IMR-90 (cell line): ENCODE measurements around the gene ROCK2. TPM values are rescaled to one million over a fixed set of nuclear protein-coding genes. Genes with fewer than 3 reads are reported as not detected.

Source experiments
- ATAC-seq: fragments of 200-7000 bp; cut with Tn5 transposase; 2 replicates; pipeline ENCODE4 v1.9.1; 2020; ENCODE audit warnings: low read depth, mild to moderate bottlenecking, moderate library complexity
- BruUV-seq: library from RNA; stranded (reverse); fragments of 400-500 nt; replicated peaks from 2 replicates; lab custom pipeline; 2021; lab: Mats Ljungman, UMichigan
- CTCF ChIA-PET: fragments of 300-600 bp; formaldehyde crosslinking; extraction: SDS; loops from one replicate; lab custom pipeline; 2021; ENCODE audit warnings: antibody characterized with exemption; lab: Yijun Ruan, JAX
- POLR2A ChIA-PET: fragments of 300-600 bp; sonication (Branson Sonifier 250); formaldehyde crosslinking; loops from one replicate; lab custom pipeline; 2022; ENCODE audit warnings: antibody characterized with exemption; ENCODE audit not compliant: unreplicated experiment; lab: Charles Lee
- DNase-seq: peaks from one replicate; pipeline ENCODE4 v3.0.0; 2013
- H2AFZ ChIP-seq: replicated peaks from 2 replicates; pipeline ENCODE3; 2013; ENCODE audit warnings: low read length, mild to moderate bottlenecking; ENCODE audit not compliant: poor library complexity
- H2AK5ac ChIP-seq: 2 replicates; pipeline ENCODE4 v1.6.1; 2013; ENCODE audit warnings: low read depth, low read length, inconsistent platforms
- H2AK9ac ChIP-seq: replicated peaks from 2 replicates; pipeline ENCODE3; 2013; ENCODE audit warnings: mild to moderate bottlenecking, low read depth, low read length, moderate library complexity; ENCODE audit not compliant: poor library complexity
- H2BK120ac ChIP-seq: 2 replicates; pipeline ENCODE4 v1.6.1; 2013; ENCODE audit warnings: low read depth, low read length, inconsistent platforms
- H2BK15ac ChIP-seq: 3 replicates; pipeline ENCODE4 v1.6.1; 2013; ENCODE audit warnings: low read depth, low read length, inconsistent platforms
- H2BK20ac ChIP-seq: 2 replicates; pipeline ENCODE4 v1.6.1; 2013; ENCODE audit warnings: low read depth, mild to moderate bottlenecking, inconsistent platforms, low read length, moderate library complexity
- H2BK5ac ChIP-seq: 2 replicates; pipeline ENCODE4 v1.6.1; 2013; ENCODE audit warnings: mild to moderate bottlenecking, low read depth, low read length, inconsistent platforms; ENCODE audit not compliant: poor library complexity, severe bottlenecking
- H3K14ac ChIP-seq: replicated peaks from 2 replicates; pipeline ENCODE4 v1.6.1; 2013; ENCODE audit warnings: low read depth, low read length, inconsistent platforms
- H3K18ac ChIP-seq: 2 replicates; pipeline ENCODE4 v1.6.1; 2013; ENCODE audit warnings: low read depth, low read length, control low read depth
- H3K23ac ChIP-seq: 2 replicates; pipeline ENCODE4 v1.6.1; 2013; ENCODE audit warnings: low read depth, low read length, inconsistent platforms
- H3K27ac ChIP-seq: 2 replicates; pipeline ENCODE4 v1.5.1; 2013; ENCODE audit warnings: mild to moderate bottlenecking, control low read depth, low read length; ENCODE audit not compliant: insufficient read depth
- H3K27me3 ChIP-seq: 2 replicates; pipeline ENCODE4 v1.6.1; 2013; ENCODE audit warnings: low read length; ENCODE audit not compliant: control insufficient read depth, insufficient read depth
- H3K36me3 ChIP-seq: 2 replicates; pipeline ENCODE4 v1.6.1; 2013; ENCODE audit warnings: low read length, mixed read lengths; ENCODE audit not compliant: control insufficient read depth, insufficient read depth
- H3K4ac ChIP-seq: 2 replicates; pipeline ENCODE4 v1.6.1; 2013; ENCODE audit warnings: low read depth, low read length, inconsistent platforms
- H3K4me1 ChIP-seq: 2 replicates; pipeline ENCODE4 v1.6.1; 2013; ENCODE audit warnings: low read length, mixed read lengths; ENCODE audit not compliant: control insufficient read depth, insufficient read depth
- H3K4me2 ChIP-seq: 2 replicates; pipeline ENCODE4 v1.6.1; 2013; ENCODE audit warnings: low read depth, mild to moderate bottlenecking, control low read depth, low read length, moderate library complexity
- H3K4me3 ChIP-seq: 2 replicates; pipeline ENCODE4 v1.5.1; 2013; ENCODE audit warnings: low read depth, mild to moderate bottlenecking, control low read depth, low read length, moderate library complexity; ENCODE audit not compliant: insufficient read depth
- H3K56ac ChIP-seq: 2 replicates; pipeline ENCODE4 v1.6.1; 2013; ENCODE audit warnings: low read length, inconsistent platforms; ENCODE audit not compliant: insufficient read depth; ENCODE audit errors: extremely low read depth
- H3K79me1 ChIP-seq, 2 experiments: 2 replicates each; pipeline ENCODE4 v1.6.1; 2013; ENCODE audit warnings: low read length in 2 of 2, inconsistent platforms in 1 of 2, low read depth in 1 of 2
- H3K9ac ChIP-seq: 2 replicates; pipeline ENCODE4 v1.6.1; 2013; ENCODE audit warnings: low read depth, low read length, control low read depth
- H3K9me1 ChIP-seq: 2 replicates; pipeline ENCODE4 v1.6.1; 2013; ENCODE audit warnings: low read length, inconsistent platforms; ENCODE audit not compliant: insufficient read depth
- H3K9me3 ChIP-seq: 2 replicates; pipeline ENCODE4 v1.6.1; 2013; ENCODE audit warnings: low read length; ENCODE audit not compliant: control insufficient read depth, insufficient read depth
- H4K20me1 ChIP-seq: 2 replicates; pipeline ENCODE4 v1.6.1; 2013; ENCODE audit warnings: low read length, inconsistent platforms; ENCODE audit not compliant: insufficient read depth
- H4K5ac ChIP-seq: 2 replicates; pipeline ENCODE4 v1.6.1; 2013; ENCODE audit warnings: mild to moderate bottlenecking, low read depth, low read length, control low read depth
- H4K8ac ChIP-seq, 2 experiments: 2 replicates each; pipeline ENCODE4 v1.6.1; 2013; ENCODE audit warnings: low read depth in 2 of 2, low read length in 2 of 2, control low read depth in 1 of 2, inconsistent platforms in 1 of 2
- H4K91ac ChIP-seq: 2 replicates; pipeline ENCODE4 v1.6.1; 2013; ENCODE audit warnings: low read depth, low read length, inconsistent platforms; ENCODE audit not compliant: insufficient read depth
- BHLHE40 ChIP-seq: fragments of 150-350 bp; IDR thresholded peaks from 2 replicates; pipeline ENCODE4 v1.6.1; 2016; ENCODE audit warnings: mild to moderate bottlenecking, low read depth, low read length
- CEBPB ChIP-seq: IDR thresholded peaks from 2 replicates; pipeline ENCODE4 v1.6.1; 2012; ENCODE audit warnings: low read depth, low read length, improper control_type of control experiment
- CHD1 ChIP-seq: IDR thresholded peaks from 2 replicates; pipeline ENCODE4 v1.6.1; 2012; ENCODE audit warnings: low read depth, low read length, improper control_type of control experiment
- CTCF ChIP-seq: conservative IDR thresholded peaks from 2 replicates; pipeline ENCODE4 v1.5.1; 2012; ENCODE audit warnings: mild to moderate bottlenecking, low read depth, low read length, improper control_type of control experiment
- ELK1 ChIP-seq: fragments of 150-350 bp; IDR thresholded peaks from 2 replicates; pipeline ENCODE4 v1.6.1; 2016; ENCODE audit warnings: low read depth, mild to moderate bottlenecking, low read length, moderate library complexity, borderline replicate concordance
- FOS ChIP-seq: fragments of 150-350 bp; IDR thresholded peaks from 2 replicates; pipeline ENCODE4 v1.6.1; 2016; ENCODE audit warnings: low read depth, low read length
- MAFK ChIP-seq: IDR thresholded peaks from 2 replicates; pipeline ENCODE4 v1.6.1; 2012; ENCODE audit warnings: low read depth, low read length, improper control_type of control experiment
- MAZ ChIP-seq: IDR thresholded peaks from 2 replicates; pipeline ENCODE4 v1.6.1; 2012; ENCODE audit warnings: low read depth, mild to moderate bottlenecking, low read length, improper control_type of control experiment, moderate library complexity, borderline replicate concordance
- MXI1 ChIP-seq: IDR thresholded peaks from 2 replicates; pipeline ENCODE4 v1.6.1; 2012; ENCODE audit warnings: low read depth, mild to moderate bottlenecking, low read length, moderate library complexity, borderline replicate concordance
- NFE2L2 ChIP-seq: fragments of 150-350 bp; IDR thresholded peaks from 2 replicates; pipeline ENCODE4 v1.6.1; 2016; ENCODE audit warnings: low read depth, mild to moderate bottlenecking, low read length
- POLR2A ChIP-seq: IDR thresholded peaks from 2 replicates; pipeline ENCODE4 v1.6.1; 2012; ENCODE audit warnings: mild to moderate bottlenecking, low read depth, low read length
- RAD21 ChIP-seq: IDR thresholded peaks from 2 replicates; pipeline ENCODE4 v1.6.1; 2012; ENCODE audit warnings: low read length, improper control_type of control experiment
- RCOR1 ChIP-seq: IDR thresholded peaks from 2 replicates; pipeline ENCODE4 v1.6.1; 2012; ENCODE audit warnings: mild to moderate bottlenecking, low read length, improper control_type of control experiment; ENCODE audit not compliant: insufficient replicate concordance
- RFX5 ChIP-seq: IDR thresholded peaks from 2 replicates; pipeline ENCODE4 v1.8.0; 2012; ENCODE audit warnings: low read depth, mild to moderate bottlenecking, low read length, moderate library complexity
- SMC3 ChIP-seq: fragments of 150-350 bp; IDR thresholded peaks from 2 replicates; pipeline ENCODE4 v1.6.1; 2016; ENCODE audit warnings: low read depth, mild to moderate bottlenecking, antibody characterized with exemption, low read length, moderate library complexity
- WGBS, 2 experiments: methylation state at CpG; one replicate each; pipeline versions ENCODE4 v1.1.5 to v1.1.7; 2013; ENCODE audit warnings: missing lambda C conversion rate in 2 of 2; ENCODE audit not compliant: insufficient read length in 1 of 2; ENCODE audit errors: extremely low coverage in 2 of 2; 5-methylcytosine and 5-hydroxymethylcytosine counted together
- dilution Hi-C: fragments of 300-500 bp; cut with HindIII; formaldehyde crosslinking; loops from one replicate; pipeline ENCODE4 v1.14.3; 2018; ENCODE audit warnings: low sequenced_read_pairs; ENCODE audit not compliant: unreplicated experiment
- in situ Hi-C: fragments of 300-500 bp; cut with MboI; formaldehyde crosslinking; loops from 3 replicates; pipeline ENCODE4 v1.14.3; 2019; ENCODE audit warnings: low sequenced_read_pairs, inconsistent platforms, mixed read lengths
- intact Hi-C: fragments of 100-400 bp; cut with micrococcal nuclease; formaldehyde crosslinking; loops from 2 replicates; pipeline ENCODE4 v1.10.0; 2022
- polyA plus RNA-seq, 3 experiments: library from polyadenylated mRNA; depleted of rRNA; stranded (reverse); fragments of >200 nt; gene quantifications; 2 replicates each; pipeline ENCODE4 v1.2.3, GENCODE V29; 2012; ENCODE audit warnings: low replicate concordance in 1 of 3
- total RNA-seq: library from RNA; depleted of rRNA; stranded (reverse); fragments of >200 nt; gene quantifications from 2 replicates; pipeline ENCODE4 v1.2.3, GENCODE V29; 2012
- TF ChIP-seq, protein P1 (sequence below): fragments of 150-350 bp; IDR thresholded peaks from 2 replicates; pipeline ENCODE4 v1.6.1; 2017; ENCODE audit warnings: mild to moderate bottlenecking, antibody characterized with exemption, low read length, low read depth

Gene ROCK2
- total and polyA plus RNA-seq, 2 of the 4 experiments (the other 2 are of a cell fraction) = 9.0 to 28.3 TPM

DNA sequence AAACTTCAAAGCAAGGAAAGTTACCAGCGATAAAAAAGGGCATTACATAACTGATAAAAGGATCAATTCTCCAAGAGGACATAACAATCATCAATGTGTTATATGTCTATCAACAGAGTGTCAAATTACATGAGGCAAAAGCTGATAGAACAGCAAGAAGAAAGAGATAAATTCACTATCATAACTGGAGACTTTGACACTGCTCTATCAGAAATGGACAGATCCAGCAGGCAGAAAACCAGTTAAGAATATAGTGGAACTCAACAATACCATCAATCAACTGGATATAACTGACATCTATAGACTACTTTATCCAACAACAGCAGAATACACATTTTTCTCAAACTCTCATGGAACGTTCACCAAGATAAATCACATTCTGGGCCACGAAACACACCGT lies 65.0 kb downstream of the ROCK2 start:
- H3K18ac ChIP-seq = no peak overlapping the region
- no peaks in the 10 kb centered on the region for H3K9me1 ChIP-seq
- no peaks in the 10 kb centered on the region for H3K4me1 ChIP-seq
- no peak overlapping the region for H3K4ac ChIP-seq
- H3K36me3 ChIP-seq = peaks cover 15% of the 10 kb centered on the region
- dilution Hi-C loops = no loop called here
- H3K27me3 ChIP-seq = no peaks in the 10 kb centered on the region
- no peak overlapping the region for H2BK15ac ChIP-seq
- intact Hi-C loops = no loop called here
- in situ Hi-C loops = no loop called here
- no peak overlapping the region for H2AFZ ChIP-seq
- no peak for TF ChIP-seq MAZ
- TF ChIP-seq CHD1 = no peak
- no peak for TF ChIP-seq RCOR1
- TF ChIP-seq SMC3 = no peak
- no peak for TF ChIP-seq BHLHE40
- no peak for TF ChIP-seq ELK1
- TF ChIP-seq FOS = no peak
- no peak for TF ChIP-seq NFE2L2
- no peak for TF ChIP-seq MXI1
- TF ChIP-seq CEBPB = no peak
- no peak for TF ChIP-seq RAD21
- no peak for TF ChIP-seq CTCF
- TF ChIP-seq, protein P1, sequence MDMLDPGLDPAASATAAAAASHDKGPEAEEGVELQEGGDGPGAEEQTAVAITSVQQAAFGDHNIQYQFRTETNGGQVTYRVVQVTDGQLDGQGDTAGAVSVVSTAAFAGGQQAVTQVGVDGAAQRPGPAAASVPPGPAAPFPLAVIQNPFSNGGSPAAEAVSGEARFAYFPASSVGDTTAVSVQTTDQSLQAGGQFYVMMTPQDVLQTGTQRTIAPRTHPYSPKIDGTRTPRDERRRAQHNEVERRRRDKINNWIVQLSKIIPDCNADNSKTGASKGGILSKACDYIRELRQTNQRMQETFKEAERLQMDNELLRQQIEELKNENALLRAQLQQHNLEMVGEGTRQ = no peak
- TF ChIP-seq POLR2A = no peak
- TF ChIP-seq MAFK = no peak
- no peak for TF ChIP-seq RFX5
- no CpG with 5 or more reads among the region's 4 CpGs for WGBS, 2 experiments
- no peak overlapping the region for H3K27ac ChIP-seq
- ChIA-PET POLR2A (no interaction called here), CTCF (no interaction called here)
- H3K79me1 ChIP-seq = peaks cover 21 to 46% of the 10 kb centered on the region in 2 experiments
- H2AK9ac ChIP-seq = no peak overlapping the region
- no peak overlapping the region for H3K23ac ChIP-seq
- no peak overlapping the region for H3K4me2 ChIP-seq
- BruUV-seq = no TSS peak
- no peak overlapping the region for H2AK5ac ChIP-seq
- no peaks in the 10 kb centered on the region for H3K9me3 ChIP-seq
- no peak overlapping the region for H2BK5ac ChIP-seq
- H4K5ac ChIP-seq = no peak overlapping the region
- DNase-seq (no peak), ATAC-seq (no peak)
- H3K56ac ChIP-seq = no peak overlapping the region
- no peak overlapping the region for H2BK120ac ChIP-seq
- H3K14ac ChIP-seq = no peak overlapping the region
- H2BK20ac ChIP-seq = no peak overlapping the region
- H3K4me3 ChIP-seq = no peak overlapping the region
- no peak overlapping the region for H3K9ac ChIP-seq
- no peak overlapping the region for H4K8ac ChIP-seq
- no peak overlapping the region for H4K91ac ChIP-seq
- H4K20me1 ChIP-seq = peaks cover 4% of the 10 kb centered on the region; the same call in 1 of the 2 replicates
